Parathyroid adenoma (tissue), 2 donors: ENCODE results near the gene ZSCAN9.

Experiments
- H2AFZ ChIP-seq: fragments of 300-600 bp; sonication (generic); one replicate; pipeline ENCODE4 v1.7.0; 2017; ENCODE audit warnings: antibody characterized with exemption, mild to moderate bottlenecking
- H3K27ac ChIP-seq: fragments of 300-600 bp; sonication (generic); one replicate; pipeline ENCODE4 v1.7.0; 2017
- H3K27me3 ChIP-seq: fragments of 300-600 bp; sonication (generic); one replicate; pipeline ENCODE4 v1.7.0; 2017; ENCODE audit warnings: low read length; ENCODE audit not compliant: control insufficient read depth, insufficient read depth
- H3K36me3 ChIP-seq: fragments of 300-600 bp; sonication (generic); one replicate; pipeline ENCODE4 v1.7.0; 2017; ENCODE audit warnings: low read length; ENCODE audit not compliant: control insufficient read depth, insufficient read depth
- H3K4me1 ChIP-seq: fragments of 300-600 bp; sonication (generic); one replicate; pipeline ENCODE4 v1.7.0; 2017; ENCODE audit warnings: control low read depth
- H3K4me2 ChIP-seq: fragments of 300-600 bp; sonication (generic); one replicate; pipeline ENCODE4 v1.7.0; 2017; ENCODE audit warnings: low read length
- H3K4me3 ChIP-seq: fragments of 300-600 bp; sonication (generic); one replicate; pipeline ENCODE4 v1.7.0; 2017; ENCODE audit warnings: low read depth, low read length
- H3K79me2 ChIP-seq: fragments of 300-600 bp; sonication (generic); one replicate; pipeline ENCODE4 v1.7.0; 2017; ENCODE audit warnings: control low read depth
- H3K9ac ChIP-seq: fragments of 300-600 bp; sonication (generic); one replicate; pipeline ENCODE4 v1.7.0; 2017; ENCODE audit warnings: mild to moderate bottlenecking
- H3K9me3 ChIP-seq: fragments of 300-600 bp; sonication (generic); one replicate; pipeline ENCODE4 v1.7.0; 2017; ENCODE audit warnings: low read length; ENCODE audit not compliant: control insufficient read depth
- CTCF ChIP-seq: fragments of 300-600 bp; sonication (generic); IDR thresholded peaks from one replicate; pipeline ENCODE4 v1.7.0; 2017; ENCODE audit warnings: antibody characterized with exemption, mild to moderate bottlenecking
- donor health status: primary hyperparathyroidism.

Gene ZSCAN9

DNA sequence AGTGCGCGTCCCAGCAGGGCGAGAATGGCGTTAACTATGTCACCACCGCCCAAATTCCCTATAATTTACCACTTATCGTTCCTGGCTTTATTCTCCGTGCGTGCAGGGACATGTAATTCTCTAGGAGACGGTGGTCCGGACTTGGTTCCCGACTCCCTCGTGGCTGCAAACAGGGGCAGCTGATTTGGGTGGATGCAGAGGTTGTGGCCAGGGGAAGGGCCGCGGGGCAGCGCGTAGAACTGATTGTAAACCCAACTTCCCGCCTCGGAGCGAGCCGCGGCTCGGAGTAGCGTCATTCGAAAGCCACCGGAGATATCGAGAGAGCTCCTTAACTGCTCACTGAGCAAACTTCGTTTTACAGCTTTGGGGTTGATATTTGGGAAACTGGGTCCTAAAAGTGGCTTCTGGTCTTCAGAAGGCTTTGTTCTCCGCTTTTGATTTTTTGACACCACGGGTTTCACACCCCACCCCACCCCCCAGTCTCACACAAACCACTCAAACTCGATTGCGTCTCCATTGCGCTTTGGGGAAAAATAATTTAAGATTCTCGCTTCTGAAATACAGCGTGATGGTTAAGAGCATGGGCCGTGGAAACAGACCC, 17.5 kb upstream of the ZSCAN9 start:
- Histone ChIP-seq H3K4me2 (no peak overlapping the region), H3K36me3 (no peaks in the 10 kb centered on the region), H3K79me2 (no peaks in the 10 kb centered on the region), H3K9me3 (no peaks in the 10 kb centered on the region), H3K27me3 (peaks cover 4% of the 10 kb centered on the region), H2AFZ (peak overlapping the region; percentile 24), H3K4me1 (no peaks in the 10 kb centered on the region), H3K27ac (no peak overlapping the region), H3K4me3 (no peak overlapping the region), H3K9ac (no peak overlapping the region)
- no peak for TF ChIP-seq CTCF

- Histone ChIP-seq H3K79me2 (no peaks in the 10 kb centered on the region), H3K9ac (no peak overlapping the region), H3K9me3 (no peaks in the 10 kb centered on the region), H3K27me3 (peaks cover 4% of the 10 kb centered on the region), H3K4me3 (no peak overlapping the region), H2AFZ (no peak overlapping the region), H3K27ac (no peak overlapping the region), H3K4me2 (no peak overlapping the region), H3K36me3 (no peaks in the 10 kb centered on the region), H3K4me1 (no peaks in the 10 kb centered on the region)
- TF ChIP-seq CTCF: no peak
Observed at GRCh38 chr6:28208111-28208659, 16.9 kb upstream of the ZSCAN9 start.

DNA sequence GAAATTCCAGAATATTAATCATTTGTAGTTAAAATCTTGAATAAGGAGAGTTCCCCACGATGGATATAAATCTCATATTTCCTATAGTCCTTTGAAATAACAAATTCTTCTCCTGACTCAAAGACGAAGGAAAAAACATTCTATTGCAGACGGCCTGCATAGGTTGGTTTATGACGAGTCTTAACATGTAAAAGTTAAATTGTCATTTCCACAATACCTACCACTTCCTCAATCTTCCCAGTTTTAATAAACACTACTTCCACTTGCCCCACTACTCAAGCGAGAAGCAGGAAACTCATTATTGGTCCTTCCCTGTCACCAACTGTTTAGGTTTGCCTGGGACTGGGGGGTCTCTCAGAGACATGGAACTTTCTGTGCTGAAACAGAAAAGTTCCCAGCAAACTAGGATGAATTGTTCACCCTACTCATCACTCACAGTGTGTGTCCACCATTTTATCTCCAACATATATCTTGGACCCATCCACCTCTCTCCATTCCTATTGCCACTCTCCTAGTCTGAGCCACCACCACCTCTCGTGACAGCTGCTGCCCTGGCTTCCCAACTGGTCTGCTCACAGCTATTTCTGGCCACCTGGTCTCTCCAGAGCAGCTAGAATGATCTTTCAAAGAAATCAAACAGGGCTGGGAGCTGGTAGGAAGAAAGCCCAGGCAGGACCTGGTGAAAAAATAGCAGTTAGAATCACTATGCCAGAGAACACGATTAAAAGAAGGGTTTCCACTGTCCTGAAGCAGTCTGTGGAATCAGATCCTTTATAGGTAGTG, 15.1 kb upstream of the ZSCAN9 start:
- peaks cover 4% of the 10 kb centered on the region for H3K27me3 ChIP-seq

GRCh38 chr6:28211840-28212509, 13.1 kb upstream of the ZSCAN9 start:
- Histone ChIP-seq H3K4me2 (peak overlapping the region; percentile 49), H3K27ac (no peak overlapping the region), H3K9ac (no peak overlapping the region), H2AFZ (no peak overlapping the region), H3K36me3 (no peaks in the 10 kb centered on the region), H3K4me3 (peak overlapping the region; percentile 32), H3K79me2 (no peaks in the 10 kb centered on the region), H3K4me1 (no peaks in the 10 kb centered on the region), H3K9me3 (no peaks in the 10 kb centered on the region), H3K27me3 (peaks cover 4% of the 10 kb centered on the region)
- TF ChIP-seq CTCF: no peak

More for the DNA sequence above, 15.1 kb upstream of the ZSCAN9 start:
- Histone ChIP-seq H3K9me3 (no peaks in the 10 kb centered on the region), H3K36me3 (no peaks in the 10 kb centered on the region), H3K4me2 (no peak overlapping the region), H3K27ac (no peak overlapping the region), H3K9ac (no peak overlapping the region), H3K79me2 (no peaks in the 10 kb centered on the region), H3K4me1 (no peaks in the 10 kb centered on the region), H2AFZ (no peak overlapping the region), H3K4me3 (no peak overlapping the region)
- no peak for TF ChIP-seq CTCF
